GM12892 (cell line): Measurements from ENCODE around the gene CEMIP.

Source experiments
- POLR2A ChIP-seq: IDR thresholded peaks from 2 replicates; pipeline ENCODE4 v1.6.1; 2011; ENCODE audit warnings: low read depth, low read length, control low read depth
- POLR2AphosphoS5 ChIP-seq: IDR thresholded peaks from 2 replicates; pipeline ENCODE4 v1.6.1; 2011; ENCODE audit warnings: low read depth, low read length, control low read depth
- TAF1 ChIP-seq: IDR thresholded peaks from 2 replicates; pipeline ENCODE4 v1.6.1; 2011; ENCODE audit warnings: low read depth, mild to moderate bottlenecking, control low read depth, low read length, borderline replicate concordance

GRCh38 chr15:80789296-80789695, 10.1 kb downstream of the CEMIP start:
- no peak for TF ChIP-seq POLR2AphosphoS5
- TF ChIP-seq POLR2A, result no peak
- TF ChIP-seq TAF1, result no peak
